ENCODE results near the gene ZDHHC20. TPM values are rescaled to one million over a fixed set of nuclear protein-coding genes. Genes with fewer than 3 reads are reported as not detected.

ZDHHC20 gene
- total RNA-seq, 1 donor from 2014 or later = 64.0 TPM

- Mint-ChIP-seq H3K4me1 (ENCODE audit: low read depth) (peaks cover 29% of the 10 kb centered on the region), H3K27ac (ENCODE audit: unreplicated experiment) (no peak overlapping the region), H3K27me3 (ENCODE audit: low read depth) (no peaks in the 10 kb centered on the region), H3K36me3 (ENCODE audit: low read depth) (no peaks in the 10 kb centered on the region), H3K4me3 (ENCODE audit: unreplicated experiment) (no peak overlapping the region), H3K9me3 (ENCODE audit: low read depth) (no peaks in the 10 kb centered on the region)
- TF ChIP-seq CTCF (IDR thresholded peaks at IDR 0.05) = no peak
- no peak for DNase-seq (ENCODE audit: low spot score)
Measured at GRCh38 chr13:21328836-21329477, 130.1 kb downstream of the ZDHHC20 start.

- H3K27me3 Mint-ChIP-seq (ENCODE audit: low read depth) = no peaks in the 10 kb centered on the region
Measured at GRCh38 chr13:21328201-21328600, 130.9 kb downstream of the ZDHHC20 start.

GRCh38 chr13:21326155-21327031 lies 132.7 kb downstream of the ZDHHC20 start:
- H3K36me3 Mint-ChIP-seq (ENCODE audit: low read depth) = no peaks in the 10 kb centered on the region
- DNase-seq (ENCODE audit: low spot score) = no peak
- no peaks in the 10 kb centered on the region for H3K27me3 Mint-ChIP-seq (ENCODE audit: low read depth)
- peak overlapping the region; percentile 76 for H3K4me3 Mint-ChIP-seq (ENCODE audit: unreplicated experiment)
- no peaks in the 10 kb centered on the region for H3K9me3 Mint-ChIP-seq (ENCODE audit: low read depth)
- TF ChIP-seq CTCF (IDR thresholded peaks at IDR 0.05) = peak; percentile 14
- H3K27ac Mint-ChIP-seq (ENCODE audit: unreplicated experiment) = no peak overlapping the region
- peaks cover 29% of the 10 kb centered on the region for H3K4me1 Mint-ChIP-seq (ENCODE audit: low read depth)

More at GRCh38 chr13:21328201-21328600, 130.9 kb downstream of the ZDHHC20 start:
- no peaks in the 10 kb centered on the region for H3K36me3 Mint-ChIP-seq (ENCODE audit: low read depth)
- no peak for DNase-seq (ENCODE audit: low spot score)
- peaks cover 29% of the 10 kb centered on the region for H3K4me1 Mint-ChIP-seq (ENCODE audit: low read depth)
- no peak overlapping the region for H3K4me3 Mint-ChIP-seq (ENCODE audit: unreplicated experiment)
- no peak overlapping the region for H3K27ac Mint-ChIP-seq (ENCODE audit: unreplicated experiment)
- no peaks in the 10 kb centered on the region for H3K9me3 Mint-ChIP-seq (ENCODE audit: low read depth)
- no peak for TF ChIP-seq CTCF (IDR thresholded peaks at IDR 0.05)

- Mint-ChIP-seq H3K27ac (ENCODE audit: unreplicated experiment) (no peak overlapping the region), H3K36me3 (ENCODE audit: low read depth) (no peaks in the 10 kb centered on the region), H3K4me1 (ENCODE audit: low read depth) (peaks cover 17% of the 10 kb centered on the region), H3K9me3 (ENCODE audit: low read depth) (no peaks in the 10 kb centered on the region), H3K27me3 (ENCODE audit: low read depth) (no peaks in the 10 kb centered on the region), H3K4me3 (ENCODE audit: unreplicated experiment) (no peak overlapping the region)
- TF ChIP-seq CTCF (IDR thresholded peaks at IDR 0.05) = no peak
- DNase-seq (ENCODE audit: low spot score) = no peak
Measured at GRCh38 chr13:21324803-21325202, 134.3 kb downstream of the ZDHHC20 start.

GRCh38 chr13:21322988-21323387 lies 136.1 kb downstream of the ZDHHC20 start:
- no peak for DNase-seq (ENCODE audit: low spot score)
- Mint-ChIP-seq H3K27me3 (ENCODE audit: low read depth) (no peaks in the 10 kb centered on the region), H3K36me3 (ENCODE audit: low read depth) (no peaks in the 10 kb centered on the region)

More at GRCh38 chr13:21322988-21323387, 136.1 kb downstream of the ZDHHC20 start:
- Mint-ChIP-seq H3K9me3 (ENCODE audit: low read depth) (no peaks in the 10 kb centered on the region), H3K27ac (ENCODE audit: unreplicated experiment) (no peak overlapping the region), H3K4me3 (ENCODE audit: unreplicated experiment) (no peak overlapping the region), H3K4me1 (ENCODE audit: low read depth) (peaks cover 16% of the 10 kb centered on the region)
- no peak for TF ChIP-seq CTCF (IDR thresholded peaks at IDR 0.05)
